Karpas-422 (cell line): ENCODE data around the gene TRPC1. TPM values are rescaled to one million over a fixed set of nuclear protein-coding genes. Genes with fewer than 3 reads are reported as not detected.
A peak's percentile ranks its signal among the peaks of the same experiment; 100 is the strongest.

ENCODE experiments used
- DNase-seq: peaks from one replicate; pipeline ENCODE4 v3.0.0-alpha.2; 2015
- H2AFZ ChIP-seq: fragments of 200-600 bp; sonication (generic); 2 replicates; pipeline ENCODE4 v1.6.1; 2014; ENCODE audit warnings: antibody characterized with exemption, low read length, mixed read lengths
- H3K27ac ChIP-seq: fragments of 200-600 bp; sonication (generic); 2 replicates; pipeline ENCODE4 v1.5.1; 2014; ENCODE audit warnings: mild to moderate bottlenecking, low read length, moderate library complexity
- H3K27me3 ChIP-seq: fragments of 200-600 bp; sonication (generic); 2 replicates; pipeline ENCODE4 v1.6.1; 2014; ENCODE audit warnings: low read length, mixed read lengths
- H3K36me3 ChIP-seq: fragments of 200-600 bp; sonication (generic); 2 replicates; pipeline ENCODE4 v1.6.1; 2014; ENCODE audit warnings: low read length, mixed read lengths; ENCODE audit not compliant: insufficient read depth
- H3K4me1 ChIP-seq: fragments of 200-600 bp; sonication (generic); 2 replicates; pipeline ENCODE4 v1.6.1; 2014; ENCODE audit warnings: mild to moderate bottlenecking, low read length, mixed read lengths
- H3K4me2 ChIP-seq: fragments of 200-600 bp; sonication (generic); 2 replicates; pipeline ENCODE4 v1.6.1; 2014; ENCODE audit warnings: low read length, low read depth, mild to moderate bottlenecking; ENCODE audit not compliant: poor library complexity, severe bottlenecking
- H3K4me3 ChIP-seq: fragments of 200-600 bp; sonication (generic); 2 replicates; pipeline ENCODE4 v1.5.1; 2014; ENCODE audit warnings: mild to moderate bottlenecking, antibody characterized with exemption, low read length, mixed read lengths
- H3K79me2 ChIP-seq: fragments of 200-600 bp; sonication (generic); 2 replicates; pipeline ENCODE4 v1.6.1; 2014; ENCODE audit warnings: mild to moderate bottlenecking, low read length, mixed read lengths
- H3K9ac ChIP-seq: fragments of 200-600 bp; sonication (generic); 2 replicates; pipeline ENCODE4 v1.6.0; 2014; ENCODE audit warnings: low read length
- H3K9me2 ChIP-seq: fragments of 200-600 bp; sonication (generic), shearing (Covaris generic); replicated peaks from 2 replicates; pipeline ENCODE4 v1.6.0; 2014; ENCODE audit warnings: mild to moderate bottlenecking, low read length, moderate library complexity; ENCODE audit not compliant: insufficient read depth
- H3K9me3 ChIP-seq: fragments of 300-700, 200-600 bp; sonication (generic); 2 replicates; pipeline ENCODE4 v1.6.1; 2014; ENCODE audit warnings: low read length, mixed read lengths
- H4K20me1 ChIP-seq: fragments of 200-600 bp; sonication (generic); 2 replicates; pipeline ENCODE4 v1.6.1; 2014; ENCODE audit warnings: mild to moderate bottlenecking, antibody characterized with exemption, low read length, low read depth; ENCODE audit not compliant: insufficient read depth
- total RNA-seq: library from RNA; depleted of rRNA; stranded (reverse); fragments of >200 nt; shearing (Covaris generic); gene quantifications from 2 replicates; pipeline ENCODE4 v1.2.3, GENCODE V29; 2014; ENCODE audit warnings: low replicate concordance; rRNA removed

TRPC1 gene
- 0.14 and 0.75 TPM in 2 replicates for total RNA-seq

GRCh38 chr3:142723968-142724681 lies at the start of gene TRPC1:
TSS of gene TRPC1 (plus strand) at chr3:142724034. CDS start at chr3:142724560, 526 bp downstream.
- Histone ChIP-seq H3K79me2 (no peaks in the 10 kb centered on the region), H4K20me1 (no peaks in the 10 kb centered on the region), H3K4me3 (peak within 1 kb of the TSS; percentile 66), H3K4me2 (peak within 1 kb of the TSS; percentile 65), H3K27ac (no peak within 1 kb of the TSS), H3K27me3 (no peaks in the 10 kb centered on the region), H3K9me2 (no peaks in the 10 kb centered on the region), H2AFZ (peak within 1 kb of the TSS; percentile 81; the same call in 1 of the 2 replicates), H3K9me3 (no peaks in the 10 kb centered on the region), H3K9ac (peak within 1 kb of the TSS; percentile 70), H3K4me1 (0 out of 2 replicates have a peak, but pooled peaks cover 4% of the 10 kb centered on the region), H3K36me3 (no peaks in the 10 kb centered on the region)
- peak; percentile 83 for DNase-seq

GRCh38 chr3:142676151-142676550 lies 47.7 kb upstream of the TRPC1 start:
- Histone ChIP-seq H3K9ac (no peak overlapping the region), H3K4me1 (no peaks in the 10 kb centered on the region), H3K36me3 (no peaks in the 10 kb centered on the region), H3K9me3 (no peaks in the 10 kb centered on the region), H3K27ac (no peak overlapping the region), H3K9me2 (no peaks in the 10 kb centered on the region), H2AFZ (no peak overlapping the region), H3K79me2 (no peaks in the 10 kb centered on the region), H3K4me2 (no peak overlapping the region), H4K20me1 (no peaks in the 10 kb centered on the region), H3K4me3 (no peak overlapping the region), H3K27me3 (no peaks in the 10 kb centered on the region)
- DNase-seq: no peak

- no peak overlapping the region for H2AFZ ChIP-seq
- no peak overlapping the region for H3K4me2 ChIP-seq
- H3K4me3 ChIP-seq: no peak overlapping the region
- no peaks in the 10 kb centered on the region for H3K4me1 ChIP-seq
- no peak overlapping the region for H3K9ac ChIP-seq
- H3K79me2 ChIP-seq: no peaks in the 10 kb centered on the region
- H3K27me3 ChIP-seq: no peaks in the 10 kb centered on the region
- no peaks in the 10 kb centered on the region for H3K9me2 ChIP-seq
- H4K20me1 ChIP-seq: no peaks in the 10 kb centered on the region
- no peaks in the 10 kb centered on the region for H3K36me3 ChIP-seq
- no peak overlapping the region for H3K27ac ChIP-seq
- no peaks in the 10 kb centered on the region for H3K9me3 ChIP-seq
- DNase-seq: peak; percentile 42
These were observed 43.1 kb upstream of the TRPC1 start for GRCh38 chr3:142680710-142681109.

- Histone ChIP-seq H3K27ac (no peak overlapping the region), H3K9me3 (no peaks in the 10 kb centered on the region), H3K9ac (no peak overlapping the region), H3K9me2 (no peaks in the 10 kb centered on the region), H3K4me2 (no peak overlapping the region), H3K27me3 (no peaks in the 10 kb centered on the region), H2AFZ (no peak overlapping the region), H3K4me1 (no peaks in the 10 kb centered on the region), H3K79me2 (no peaks in the 10 kb centered on the region), H4K20me1 (no peaks in the 10 kb centered on the region), H3K36me3 (no peaks in the 10 kb centered on the region), H3K4me3 (no peak overlapping the region)
- DNase-seq: no peak
These were observed 33.2 kb upstream of the TRPC1 start for GRCh38 chr3:142690613-142691012.

GRCh38 chr3:142691527-142691926 lies 32.3 kb upstream of the TRPC1 start:
- no peak overlapping the region for H3K27ac ChIP-seq
- no peak overlapping the region for H3K9ac ChIP-seq
- no peak for DNase-seq
- H3K9me3 ChIP-seq: no peaks in the 10 kb centered on the region
- H3K36me3 ChIP-seq: no peaks in the 10 kb centered on the region
- H4K20me1 ChIP-seq: no peaks in the 10 kb centered on the region
- no peaks in the 10 kb centered on the region for H3K27me3 ChIP-seq
- H3K9me2 ChIP-seq: no peaks in the 10 kb centered on the region
- H3K4me3 ChIP-seq: no peak overlapping the region
- no peaks in the 10 kb centered on the region for H3K79me2 ChIP-seq
- no peak overlapping the region for H3K4me2 ChIP-seq
- H2AFZ ChIP-seq: no peak overlapping the region
- H3K4me1 ChIP-seq: no peaks in the 10 kb centered on the region

- Histone ChIP-seq H3K4me2 (no peak overlapping the region), H2AFZ (no peak overlapping the region), H3K36me3 (no peaks in the 10 kb centered on the region), H3K9me2 (no peaks in the 10 kb centered on the region), H3K9ac (no peak overlapping the region), H3K27ac (no peak overlapping the region), H3K79me2 (no peaks in the 10 kb centered on the region), H3K4me1 (no peaks in the 10 kb centered on the region), H4K20me1 (no peaks in the 10 kb centered on the region), H3K27me3 (no peaks in the 10 kb centered on the region), H3K4me3 (no peak overlapping the region), H3K9me3 (no peaks in the 10 kb centered on the region)
- no peak for DNase-seq
These were observed 30.5 kb upstream of the TRPC1 start for GRCh38 chr3:142693136-142693853.

- no peaks in the 10 kb centered on the region for H4K20me1 ChIP-seq
- no peaks in the 10 kb centered on the region for H3K4me1 ChIP-seq
- H3K27ac ChIP-seq: no peak overlapping the region
- H3K79me2 ChIP-seq: no peaks in the 10 kb centered on the region
- no peaks in the 10 kb centered on the region for H3K36me3 ChIP-seq
- H3K27me3 ChIP-seq: no peaks in the 10 kb centered on the region
- H3K9me3 ChIP-seq: no peaks in the 10 kb centered on the region
- H3K4me2 ChIP-seq: no peak overlapping the region
- H3K9ac ChIP-seq: no peak overlapping the region
- no peak overlapping the region for H2AFZ ChIP-seq
- H3K9me2 ChIP-seq: no peaks in the 10 kb centered on the region
- no peak for DNase-seq
- no peak overlapping the region for H3K4me3 ChIP-seq
These were observed 29.6 kb upstream of the TRPC1 start for GRCh38 chr3:142694225-142694624.

- no peak for DNase-seq
- H3K9me3 ChIP-seq: no peaks in the 10 kb centered on the region
- no peak overlapping the region for H3K4me2 ChIP-seq
- H3K27ac ChIP-seq: no peak overlapping the region
- no peak overlapping the region for H3K4me3 ChIP-seq
- H3K9me2 ChIP-seq: no peaks in the 10 kb centered on the region
- no peak overlapping the region for H2AFZ ChIP-seq
- no peaks in the 10 kb centered on the region for H4K20me1 ChIP-seq
- H3K36me3 ChIP-seq: no peaks in the 10 kb centered on the region
- no peak overlapping the region for H3K9ac ChIP-seq
- no peaks in the 10 kb centered on the region for H3K27me3 ChIP-seq
- H3K79me2 ChIP-seq: no peaks in the 10 kb centered on the region
- H3K4me1 ChIP-seq: no peaks in the 10 kb centered on the region
These were observed 18.6 kb upstream of the TRPC1 start for GRCh38 chr3:142705198-142705597.
